ENCODE data around the gene C10orf62.
A peak's percentile ranks its signal among the peaks of the same experiment; 100 is the strongest.
"Not testable (repeated sequence)": the region's sequence is repeated elsewhere in the genome, so short reads cannot be mapped to it uniquely, and the experiment has no call there.

Gene C10orf62

GRCh38 chr10:97547962-97548361, 41.6 kb upstream of the C10orf62 start:
- no peak for TF ChIP-seq CTCF (IDR thresholded peaks at IDR 0.05; ENCODE audit: low read depth, low read length)
- DNase-seq (ENCODE audit: extremely low read depth, low read depth): no peak

- DNase-seq (ENCODE audit: extremely low read depth, low read depth): no peak
- TF ChIP-seq CTCF (IDR thresholded peaks at IDR 0.05; ENCODE audit: low read depth, low read length): no peak
Measured at GRCh38 chr10:97548828-97549455, 40.6 kb upstream of the C10orf62 start.

- no peak for TF ChIP-seq CTCF (IDR thresholded peaks at IDR 0.05; ENCODE audit: low read depth, low read length)
- DNase-seq (ENCODE audit: extremely low read depth, low read depth): no peak
Measured at GRCh38 chr10:97549587-97550322, 39.8 kb upstream of the C10orf62 start.

- no peak for TF ChIP-seq CTCF (IDR thresholded peaks at IDR 0.05; ENCODE audit: low read depth, low read length)
- DNase-seq (ENCODE audit: extremely low read depth, low read depth): no peak
Measured at GRCh38 chr10:97550336-97551149, 39.0 kb upstream of the C10orf62 start.

- no peak for DNase-seq (ENCODE audit: extremely low read depth, low read depth)
- TF ChIP-seq CTCF (IDR thresholded peaks at IDR 0.05; ENCODE audit: low read depth, low read length): no peak
Measured at GRCh38 chr10:97551271-97551670, 38.2 kb upstream of the C10orf62 start.

- TF ChIP-seq CTCF (IDR thresholded peaks at IDR 0.05; ENCODE audit: low read depth, low read length): peak; percentile 96
- DNase-seq (ENCODE audit: extremely low read depth, low read depth): no peak
Measured at GRCh38 chr10:97553575-97554031, 35.9 kb upstream of the C10orf62 start.

- not testable (repeated sequence) for DNase-seq (ENCODE audit: extremely low read depth, low read depth)
Measured at GRCh38 chr10:97554336-97554735, 35.2 kb upstream of the C10orf62 start.

- DNase-seq (ENCODE audit: extremely low read depth, low read depth): not testable (repeated sequence)
Measured at GRCh38 chr10:97555541-97555940, 34.0 kb upstream of the C10orf62 start.

- not testable (repeated sequence) for DNase-seq (ENCODE audit: extremely low read depth, low read depth)
Measured at GRCh38 chr10:97560731-97561381, 28.7 kb upstream of the C10orf62 start.

- not testable (repeated sequence) for DNase-seq (ENCODE audit: extremely low read depth, low read depth)
Measured at GRCh38 chr10:97561386-97562077, 28.0 kb upstream of the C10orf62 start.

- DNase-seq (ENCODE audit: extremely low read depth, low read depth): not testable (repeated sequence)
Measured at GRCh38 chr10:97562329-97562728, 27.2 kb upstream of the C10orf62 start.
